ENCODE results near the gene SMAD2. TPM values are rescaled to one million over a fixed set of nuclear protein-coding genes. Genes with fewer than 3 reads are reported as not detected.

The SMAD2 gene
- 69.9 to 87.1 TPM (median 80.2 TPM) in 3 replicates for polyA plus RNA-seq
- polyA plus RNA-seq (2011; ENCODE audit: low read depth), result 81.2 TPM
- polyA plus RNA-seq (2011; cell fraction: cytosol; rRNA removed), result 75.3 and 131 TPM in 2 replicates
- polyA plus RNA-seq (2011; cell fraction: nucleus; rRNA removed), result 54.5 and 60.1 TPM in 2 replicates
- 68.2 and 73.1 TPM in 2 replicates for polyA plus RNA-seq (2012; ENCODE audit: low replicate concordance)
- polyA minus RNA-seq, result 35.2 to 158 TPM (median 84.9 TPM) in 3 replicates
- 71.6 TPM for polyA minus RNA-seq (2011; cell fraction: cytosol; rRNA and poly(A)+ RNA removed)
- 27.5 and 70.2 TPM in 2 replicates for polyA minus RNA-seq (2011; cell fraction: nucleus; rRNA and poly(A)+ RNA removed)

- DNase-seq (ENCODE audit: low read depth, low spot score), result no peak
- no peaks in the 10 kb centered on the region for H4K20me1 ChIP-seq (ENCODE audit: control insufficient read depth, extremely low read depth, insufficient read depth, low read length)
Measured at GRCh38 chr18:47930199-47930930, at the start of gene SMAD2. TSS of gene SMAD2 (minus strand) at chr18:47930659. CDS start at chr18:47896756, 33,903 bp downstream.

GRCh38 chr18:47979611-47980200 is 49.2 kb upstream of the SMAD2 start:
- Histone ChIP-seq H3K4me3 (ENCODE audit: control insufficient read depth in 2 of 3, extremely low read depth in 1 of 3, insufficient read depth in 2 of 3, low read depth in 1 of 3, low read length in 3 of 3) (no peak overlapping the region), H3K27me3 (ENCODE audit: control insufficient read depth, extremely low read depth, insufficient read depth, low read length) (peaks cover 16% of the 10 kb centered on the region), H2AFZ (ENCODE audit: control insufficient read depth, low read length) (no peak overlapping the region), H3K9me3 (ENCODE audit: control insufficient read depth, low read depth, low read length) (no peaks in the 10 kb centered on the region), H4K20me1 (ENCODE audit: control insufficient read depth, extremely low read depth, insufficient read depth, low read length) (no peaks in the 10 kb centered on the region), H3K9ac (ENCODE audit: control insufficient read depth, extremely low read depth, insufficient read depth, low read length) (no peak overlapping the region), H3K4me2 (ENCODE audit: control insufficient read depth, extremely low read depth, insufficient read depth, low read depth, low read length) (no peak overlapping the region), H3K9me1 (ENCODE audit: control insufficient read depth, extremely low read depth, insufficient read depth, low read length) (no peaks in the 10 kb centered on the region), H3K36me3 (ENCODE audit: control insufficient read depth in 2 of 2, extremely low read depth in 1 of 2, insufficient read depth in 2 of 2, low read length in 2 of 2) (no peaks in the 10 kb centered on the region), H3K27ac (ENCODE audit: control insufficient read depth, insufficient read depth, low read length) (no peak overlapping the region), H3K79me2 (ENCODE audit: control insufficient read depth, insufficient read depth, low read length) (no peaks in the 10 kb centered on the region), H3K4me1 (ENCODE audit: control insufficient read depth, extremely low read depth, insufficient read depth, low read length) (no peaks in the 10 kb centered on the region)
- TF ChIP-seq CTCF (optimal IDR thresholded peaks at IDR 0.05 in 1 of 3, IDR thresholded peaks at IDR 0.05 in 1 of 3, conservative IDR thresholded peaks at IDR 0.05 in 1 of 3; ENCODE audit: extremely low read depth in 1 of 3, insufficient read depth in 2 of 3, low read length in 3 of 3), result no peak
- TF ChIP-seq EZH2 (IDR thresholded peaks at IDR 0.05; ENCODE audit: low read length), result no peak
- FAIRE-seq (no peak), DNase-seq (ENCODE audit: low read depth, low spot score) (no peak)
- dilution Hi-C loops (cut with MboI; ENCODE audit: extremely low pct_ligation_motif_present, low sequenced_read_pairs), result no loop called here

More at GRCh38 chr18:47930199-47930930, at the start of gene SMAD2:
- no peaks in the 10 kb centered on the region for H3K36me3 ChIP-seq (ENCODE audit: control insufficient read depth in 2 of 2, extremely low read depth in 1 of 2, insufficient read depth in 2 of 2, low read length in 2 of 2)
- H3K4me3 ChIP-seq (ENCODE audit: control insufficient read depth in 2 of 3, extremely low read depth in 1 of 3, insufficient read depth in 2 of 3, low read depth in 1 of 3, low read length in 3 of 3), result peak within 1 kb of the TSS; percentile 88 to 96 (median 93)
- peak within 1 kb of the TSS; percentile 99 for H3K9ac ChIP-seq (ENCODE audit: control insufficient read depth, extremely low read depth, insufficient read depth, low read length)
- H3K79me2 ChIP-seq (ENCODE audit: control insufficient read depth, insufficient read depth, low read length), result peaks cover 42% of the 10 kb centered on the region
- H3K27me3 ChIP-seq (ENCODE audit: control insufficient read depth, extremely low read depth, insufficient read depth, low read length), result no peaks in the 10 kb centered on the region
- H3K9me3 ChIP-seq (ENCODE audit: control insufficient read depth, low read depth, low read length), result no peaks in the 10 kb centered on the region
- no peak for FAIRE-seq
- H3K4me1 ChIP-seq (ENCODE audit: control insufficient read depth, extremely low read depth, insufficient read depth, low read length), result peaks cover 16% of the 10 kb centered on the region
- no peak for TF ChIP-seq CTCF (optimal IDR thresholded peaks at IDR 0.05 in 1 of 3, IDR thresholded peaks at IDR 0.05 in 1 of 3, conservative IDR thresholded peaks at IDR 0.05 in 1 of 3; ENCODE audit: extremely low read depth in 1 of 3, insufficient read depth in 2 of 3, low read length in 3 of 3)
- no peak for TF ChIP-seq EZH2 (IDR thresholded peaks at IDR 0.05; ENCODE audit: low read length)
- H3K27ac ChIP-seq (ENCODE audit: control insufficient read depth, insufficient read depth, low read length), result peak within 1 kb of the TSS; percentile 99
- peak within 1 kb of the TSS; percentile 82 for H2AFZ ChIP-seq (ENCODE audit: control insufficient read depth, low read length)
- peak within 1 kb of the TSS; percentile 94 for H3K4me2 ChIP-seq (ENCODE audit: control insufficient read depth, extremely low read depth, insufficient read depth, low read depth, low read length)
- dilution Hi-C loops (cut with MboI; ENCODE audit: extremely low pct_ligation_motif_present, low sequenced_read_pairs), result no loop called here
- no peaks in the 10 kb centered on the region for H3K9me1 ChIP-seq (ENCODE audit: control insufficient read depth, extremely low read depth, insufficient read depth, low read length)
